Measurements from ENCODE around the gene VEPH1.

The VEPH1 gene

GRCh38 chr3:157529751-157530150 lies 26.5 kb upstream of the VEPH1 start:
- TF ChIP-seq CTCF (IDR thresholded peaks at IDR 0.05; ENCODE audit: low read depth, low read length), result no peak
- H3K36me3 ChIP-seq, result no peaks in the 10 kb centered on the region
- no peaks in the 10 kb centered on the region for H3K27me3 ChIP-seq (ENCODE audit: insufficient read depth, low read depth, severe bottlenecking)
- no peak for DNase-seq
- no peaks in the 10 kb centered on the region for H3K9me3 ChIP-seq (ENCODE audit: severe bottlenecking)
- no peak overlapping the region for H3K4me3 ChIP-seq (ENCODE audit: low read depth, low read length)
- no peak overlapping the region for H3K27ac ChIP-seq

GRCh38 chr3:157529085-157529484 lies 25.9 kb upstream of the VEPH1 start:
- Histone ChIP-seq H3K27ac (no peak overlapping the region), H3K9me3 (ENCODE audit: severe bottlenecking) (no peaks in the 10 kb centered on the region), H3K36me3 (no peaks in the 10 kb centered on the region), H3K4me3 (ENCODE audit: low read depth, low read length) (no peak overlapping the region), H3K27me3 (ENCODE audit: insufficient read depth, low read depth, severe bottlenecking) (no peaks in the 10 kb centered on the region)
- TF ChIP-seq CTCF (IDR thresholded peaks at IDR 0.05; ENCODE audit: low read depth, low read length), result no peak
- DNase-seq, result no peak

GRCh38 chr3:157527131-157527881 lies 24.1 kb upstream of the VEPH1 start:
- Histone ChIP-seq H3K27me3 (ENCODE audit: insufficient read depth, low read depth, severe bottlenecking) (no peaks in the 10 kb centered on the region), H3K36me3 (no peaks in the 10 kb centered on the region), H3K9me3 (ENCODE audit: severe bottlenecking) (no peaks in the 10 kb centered on the region), H3K27ac (no peak overlapping the region), H3K4me3 (ENCODE audit: low read depth, low read length) (no peak overlapping the region)
- no peak for TF ChIP-seq CTCF (IDR thresholded peaks at IDR 0.05; ENCODE audit: low read depth, low read length)
- DNase-seq, result no peak

GRCh38 chr3:157526036-157526435 lies 22.8 kb upstream of the VEPH1 start:
- no peak overlapping the region for H3K27ac ChIP-seq
- no peak overlapping the region for H3K4me3 ChIP-seq (ENCODE audit: low read depth, low read length)
- no peak for DNase-seq
- no peaks in the 10 kb centered on the region for H3K9me3 ChIP-seq (ENCODE audit: severe bottlenecking)
- TF ChIP-seq CTCF (IDR thresholded peaks at IDR 0.05; ENCODE audit: low read depth, low read length), result no peak
- H3K27me3 ChIP-seq (ENCODE audit: insufficient read depth, low read depth, severe bottlenecking), result no peaks in the 10 kb centered on the region
- no peaks in the 10 kb centered on the region for H3K36me3 ChIP-seq

GRCh38 chr3:157523814-157524213 lies 20.6 kb upstream of the VEPH1 start:
- no peaks in the 10 kb centered on the region for H3K27me3 ChIP-seq (ENCODE audit: insufficient read depth, low read depth, severe bottlenecking)
- TF ChIP-seq CTCF (IDR thresholded peaks at IDR 0.05; ENCODE audit: low read depth, low read length), result no peak
- H3K4me3 ChIP-seq (ENCODE audit: low read depth, low read length), result no peak overlapping the region
- peaks cover 2% of the 10 kb centered on the region for H3K9me3 ChIP-seq (ENCODE audit: severe bottlenecking)
- H3K36me3 ChIP-seq, result no peaks in the 10 kb centered on the region
- no peak for DNase-seq
- no peak overlapping the region for H3K27ac ChIP-seq

GRCh38 chr3:157522648-157523047 lies 19.4 kb upstream of the VEPH1 start:
- Histone ChIP-seq H3K36me3 (no peaks in the 10 kb centered on the region), H3K9me3 (ENCODE audit: severe bottlenecking) (peaks cover 3% of the 10 kb centered on the region), H3K4me3 (ENCODE audit: low read depth, low read length) (no peak overlapping the region), H3K27ac (no peak overlapping the region), H3K27me3 (ENCODE audit: insufficient read depth, low read depth, severe bottlenecking) (no peaks in the 10 kb centered on the region)
- no peak for TF ChIP-seq CTCF (IDR thresholded peaks at IDR 0.05; ENCODE audit: low read depth, low read length)
- no peak for DNase-seq
